IMR-90 (cell line): ENCODE results near the gene MRPL20. TPM values are rescaled to one million over a fixed set of nuclear protein-coding genes. Genes with fewer than 3 reads are reported as not detected.

Source experiments
- ATAC-seq: fragments of 200-7000 bp; cut with Tn5 transposase; 2 replicates; pipeline ENCODE4 v1.9.1; 2020; ENCODE audit warnings: low read depth, mild to moderate bottlenecking, moderate library complexity
- BruUV-seq: library from RNA; stranded (reverse); fragments of 400-500 nt; replicated peaks from 2 replicates; lab custom pipeline; 2021; lab: Mats Ljungman, UMichigan
- CTCF ChIA-PET: fragments of 300-600 bp; formaldehyde crosslinking; extraction: SDS; loops from one replicate; lab custom pipeline; 2021; ENCODE audit warnings: antibody characterized with exemption; lab: Yijun Ruan, JAX
- POLR2A ChIA-PET: fragments of 300-600 bp; sonication (Branson Sonifier 250); formaldehyde crosslinking; loops from one replicate; lab custom pipeline; 2022; ENCODE audit warnings: antibody characterized with exemption; ENCODE audit not compliant: unreplicated experiment; lab: Charles Lee
- DNase-seq: peaks from one replicate; pipeline ENCODE4 v3.0.0; 2013
- H2AFZ ChIP-seq: replicated peaks from 2 replicates; pipeline ENCODE3; 2013; ENCODE audit warnings: low read length, mild to moderate bottlenecking; ENCODE audit not compliant: poor library complexity
- H2AK5ac ChIP-seq: 2 replicates; pipeline ENCODE4 v1.6.1; 2013; ENCODE audit warnings: low read depth, low read length, inconsistent platforms
- H2AK9ac ChIP-seq: replicated peaks from 2 replicates; pipeline ENCODE3; 2013; ENCODE audit warnings: mild to moderate bottlenecking, low read depth, low read length, moderate library complexity; ENCODE audit not compliant: poor library complexity
- H2BK120ac ChIP-seq: 2 replicates; pipeline ENCODE4 v1.6.1; 2013; ENCODE audit warnings: low read depth, low read length, inconsistent platforms
- H2BK15ac ChIP-seq: 3 replicates; pipeline ENCODE4 v1.6.1; 2013; ENCODE audit warnings: low read depth, low read length, inconsistent platforms
- H2BK20ac ChIP-seq: 2 replicates; pipeline ENCODE4 v1.6.1; 2013; ENCODE audit warnings: low read depth, mild to moderate bottlenecking, inconsistent platforms, low read length, moderate library complexity
- H2BK5ac ChIP-seq: 2 replicates; pipeline ENCODE4 v1.6.1; 2013; ENCODE audit warnings: mild to moderate bottlenecking, low read depth, low read length, inconsistent platforms; ENCODE audit not compliant: poor library complexity, severe bottlenecking
- H3K14ac ChIP-seq: replicated peaks from 2 replicates; pipeline ENCODE4 v1.6.1; 2013; ENCODE audit warnings: low read depth, low read length, inconsistent platforms
- H3K18ac ChIP-seq: 2 replicates; pipeline ENCODE4 v1.6.1; 2013; ENCODE audit warnings: low read depth, low read length, control low read depth
- H3K23ac ChIP-seq: 2 replicates; pipeline ENCODE4 v1.6.1; 2013; ENCODE audit warnings: low read depth, low read length, inconsistent platforms
- H3K27ac ChIP-seq: 2 replicates; pipeline ENCODE4 v1.5.1; 2013; ENCODE audit warnings: mild to moderate bottlenecking, control low read depth, low read length; ENCODE audit not compliant: insufficient read depth
- H3K27me3 ChIP-seq: 2 replicates; pipeline ENCODE4 v1.6.1; 2013; ENCODE audit warnings: low read length; ENCODE audit not compliant: control insufficient read depth, insufficient read depth
- H3K36me3 ChIP-seq: 2 replicates; pipeline ENCODE4 v1.6.1; 2013; ENCODE audit warnings: low read length, mixed read lengths; ENCODE audit not compliant: control insufficient read depth, insufficient read depth
- H3K4ac ChIP-seq: 2 replicates; pipeline ENCODE4 v1.6.1; 2013; ENCODE audit warnings: low read depth, low read length, inconsistent platforms
- H3K4me1 ChIP-seq: 2 replicates; pipeline ENCODE4 v1.6.1; 2013; ENCODE audit warnings: low read length, mixed read lengths; ENCODE audit not compliant: control insufficient read depth, insufficient read depth
- H3K4me2 ChIP-seq: 2 replicates; pipeline ENCODE4 v1.6.1; 2013; ENCODE audit warnings: low read depth, mild to moderate bottlenecking, control low read depth, low read length, moderate library complexity
- H3K4me3 ChIP-seq: 2 replicates; pipeline ENCODE4 v1.5.1; 2013; ENCODE audit warnings: low read depth, mild to moderate bottlenecking, control low read depth, low read length, moderate library complexity; ENCODE audit not compliant: insufficient read depth
- H3K56ac ChIP-seq: 2 replicates; pipeline ENCODE4 v1.6.1; 2013; ENCODE audit warnings: low read length, inconsistent platforms; ENCODE audit not compliant: insufficient read depth; ENCODE audit errors: extremely low read depth
- H3K79me1 ChIP-seq, 2 experiments: 2 replicates each; pipeline ENCODE4 v1.6.1; 2013; ENCODE audit warnings: low read length in 2 of 2, inconsistent platforms in 1 of 2, low read depth in 1 of 2
- H3K9ac ChIP-seq: 2 replicates; pipeline ENCODE4 v1.6.1; 2013; ENCODE audit warnings: low read depth, low read length, control low read depth
- H3K9me1 ChIP-seq: 2 replicates; pipeline ENCODE4 v1.6.1; 2013; ENCODE audit warnings: low read length, inconsistent platforms; ENCODE audit not compliant: insufficient read depth
- H3K9me3 ChIP-seq: 2 replicates; pipeline ENCODE4 v1.6.1; 2013; ENCODE audit warnings: low read length; ENCODE audit not compliant: control insufficient read depth, insufficient read depth
- H4K20me1 ChIP-seq: 2 replicates; pipeline ENCODE4 v1.6.1; 2013; ENCODE audit warnings: low read length, inconsistent platforms; ENCODE audit not compliant: insufficient read depth
- H4K5ac ChIP-seq: 2 replicates; pipeline ENCODE4 v1.6.1; 2013; ENCODE audit warnings: mild to moderate bottlenecking, low read depth, low read length, control low read depth
- H4K8ac ChIP-seq, 2 experiments: 2 replicates each; pipeline ENCODE4 v1.6.1; 2013; ENCODE audit warnings: low read depth in 2 of 2, low read length in 2 of 2, control low read depth in 1 of 2, inconsistent platforms in 1 of 2
- H4K91ac ChIP-seq: 2 replicates; pipeline ENCODE4 v1.6.1; 2013; ENCODE audit warnings: low read depth, low read length, inconsistent platforms; ENCODE audit not compliant: insufficient read depth
- BHLHE40 ChIP-seq: fragments of 150-350 bp; IDR thresholded peaks from 2 replicates; pipeline ENCODE4 v1.6.1; 2016; ENCODE audit warnings: mild to moderate bottlenecking, low read depth, low read length
- CEBPB ChIP-seq: IDR thresholded peaks from 2 replicates; pipeline ENCODE4 v1.6.1; 2012; ENCODE audit warnings: low read depth, low read length, improper control_type of control experiment
- CHD1 ChIP-seq: IDR thresholded peaks from 2 replicates; pipeline ENCODE4 v1.6.1; 2012; ENCODE audit warnings: low read depth, low read length, improper control_type of control experiment
- FOS ChIP-seq: fragments of 150-350 bp; IDR thresholded peaks from 2 replicates; pipeline ENCODE4 v1.6.1; 2016; ENCODE audit warnings: low read depth, low read length
- MXI1 ChIP-seq: IDR thresholded peaks from 2 replicates; pipeline ENCODE4 v1.6.1; 2012; ENCODE audit warnings: low read depth, mild to moderate bottlenecking, low read length, moderate library complexity, borderline replicate concordance
- RFX5 ChIP-seq: IDR thresholded peaks from 2 replicates; pipeline ENCODE4 v1.8.0; 2012; ENCODE audit warnings: low read depth, mild to moderate bottlenecking, low read length, moderate library complexity
- SMC3 ChIP-seq: fragments of 150-350 bp; IDR thresholded peaks from 2 replicates; pipeline ENCODE4 v1.6.1; 2016; ENCODE audit warnings: low read depth, mild to moderate bottlenecking, antibody characterized with exemption, low read length, moderate library complexity
- WGBS, 2 experiments: methylation state at CpG; one replicate each; pipeline versions ENCODE4 v1.1.5 to v1.1.7; 2013; ENCODE audit warnings: missing lambda C conversion rate in 2 of 2; ENCODE audit not compliant: insufficient read length in 1 of 2; ENCODE audit errors: extremely low coverage in 2 of 2; 5-methylcytosine and 5-hydroxymethylcytosine counted together
- dilution Hi-C: fragments of 300-500 bp; cut with HindIII; formaldehyde crosslinking; loops from one replicate; pipeline ENCODE4 v1.14.3; 2018; ENCODE audit warnings: low sequenced_read_pairs; ENCODE audit not compliant: unreplicated experiment
- in situ Hi-C: fragments of 300-500 bp; cut with MboI; formaldehyde crosslinking; loops from 3 replicates; pipeline ENCODE4 v1.14.3; 2019; ENCODE audit warnings: low sequenced_read_pairs, inconsistent platforms, mixed read lengths
- intact Hi-C: fragments of 100-400 bp; cut with micrococcal nuclease; formaldehyde crosslinking; loops from 2 replicates; pipeline ENCODE4 v1.10.0; 2022
- polyA plus RNA-seq, 3 experiments: library from polyadenylated mRNA; depleted of rRNA; stranded (reverse); fragments of >200 nt; gene quantifications; 2 replicates each; pipeline ENCODE4 v1.2.3, GENCODE V29; 2012; ENCODE audit warnings: low replicate concordance in 1 of 3
- total RNA-seq: library from RNA; depleted of rRNA; stranded (reverse); fragments of >200 nt; gene quantifications from 2 replicates; pipeline ENCODE4 v1.2.3, GENCODE V29; 2012
- TF ChIP-seq, protein P1 (sequence below): fragments of 150-350 bp; IDR thresholded peaks from 2 replicates; pipeline ENCODE4 v1.6.1; 2017; ENCODE audit warnings: mild to moderate bottlenecking, antibody characterized with exemption, low read length, low read depth
- TF ChIP-seq, protein P2 (sequence below): conservative IDR thresholded peaks from 2 replicates; pipeline ENCODE4 v1.5.1; 2012; ENCODE audit warnings: mild to moderate bottlenecking, low read depth, low read length, improper control_type of control experiment

Gene MRPL20
- total and polyA plus RNA-seq, 2 of the 4 experiments (the other 2 are of a cell fraction): 141 to 157 TPM

DNA sequence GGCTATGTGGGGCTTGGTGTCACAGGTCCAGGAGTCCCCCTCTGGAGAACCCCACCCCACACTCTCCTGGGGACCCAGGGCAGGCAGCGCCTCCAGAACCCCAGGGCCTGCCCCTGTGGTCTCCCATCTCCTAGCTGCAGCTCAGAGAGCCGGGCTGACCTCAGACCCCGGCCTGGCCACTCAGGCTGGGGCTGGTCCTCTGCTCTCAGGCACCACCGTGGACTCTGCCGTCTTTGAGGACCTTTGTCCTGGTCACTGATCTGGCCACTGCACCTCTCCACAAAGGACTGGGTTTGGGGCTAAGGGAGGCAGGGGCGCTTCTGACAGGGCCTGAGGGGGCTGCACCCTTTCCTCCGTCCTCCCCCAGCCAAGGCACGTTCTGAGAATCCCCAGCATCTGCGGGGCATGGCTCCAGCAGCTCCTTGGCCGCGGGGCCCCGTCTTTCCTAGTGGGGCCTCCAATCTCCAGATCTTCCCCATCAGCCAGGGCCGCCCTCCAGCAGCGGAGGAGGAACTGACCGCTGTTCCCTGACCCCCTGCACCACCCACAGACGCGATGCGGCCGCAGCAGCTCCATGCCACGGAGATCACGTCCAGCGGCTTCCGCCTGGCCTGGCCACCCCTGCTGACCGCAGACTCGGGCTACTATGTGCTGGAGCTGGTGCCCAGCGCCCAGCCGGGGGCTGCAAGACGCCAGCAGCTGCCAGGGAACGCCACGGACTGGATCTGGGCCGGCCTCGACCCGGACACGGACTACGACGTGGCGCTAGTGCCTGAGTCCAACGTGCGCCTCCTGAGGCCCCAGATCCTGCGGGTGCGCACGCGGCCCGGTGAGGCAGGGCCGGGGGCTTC, 31.7 kb upstream of the MRPL20 start:
- no peak overlapping the region for H3K23ac ChIP-seq
- no peak overlapping the region for H3K9ac ChIP-seq
- no peak overlapping the region for H3K4ac ChIP-seq
- no peak overlapping the region for H2BK5ac ChIP-seq
- BruUV-seq: no TSS peak
- no peak overlapping the region for H3K56ac ChIP-seq
- H3K4me1 ChIP-seq: peaks cover 7% of the 10 kb centered on the region; the same call in 1 of the 2 replicates
- no peak overlapping the region for H4K5ac ChIP-seq
- no peak overlapping the region for H2AK5ac ChIP-seq
- CTCF ChIA-PET: no interaction called here
- dilution Hi-C loops: no loop called here
- H4K20me1 ChIP-seq: no peaks in the 10 kb centered on the region
- H2AFZ ChIP-seq: no peak overlapping the region
- H3K4me2 ChIP-seq: no peak overlapping the region
- no peak overlapping the region for H2BK15ac ChIP-seq
- H2BK20ac ChIP-seq: no peak overlapping the region
- H3K9me3 ChIP-seq: no peaks in the 10 kb centered on the region
- H2AK9ac ChIP-seq: no peak overlapping the region
- H3K4me3 ChIP-seq: no peak overlapping the region
- no peak overlapping the region for H3K27ac ChIP-seq
- in situ Hi-C loops: no loop called here
- POLR2A ChIA-PET: no interaction called here
- no peaks in the 10 kb centered on the region; the same call in 1 of the 2 replicates for H3K27me3 ChIP-seq
- ATAC-seq (no peak), DNase-seq (no peak)
- no peak overlapping the region for H3K18ac ChIP-seq
- TF ChIP-seq CHD1: no peak
- TF ChIP-seq, protein P1, sequence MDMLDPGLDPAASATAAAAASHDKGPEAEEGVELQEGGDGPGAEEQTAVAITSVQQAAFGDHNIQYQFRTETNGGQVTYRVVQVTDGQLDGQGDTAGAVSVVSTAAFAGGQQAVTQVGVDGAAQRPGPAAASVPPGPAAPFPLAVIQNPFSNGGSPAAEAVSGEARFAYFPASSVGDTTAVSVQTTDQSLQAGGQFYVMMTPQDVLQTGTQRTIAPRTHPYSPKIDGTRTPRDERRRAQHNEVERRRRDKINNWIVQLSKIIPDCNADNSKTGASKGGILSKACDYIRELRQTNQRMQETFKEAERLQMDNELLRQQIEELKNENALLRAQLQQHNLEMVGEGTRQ: no peak
- no peak for TF ChIP-seq SMC3
- no peak for TF ChIP-seq FOS
- no peak for TF ChIP-seq CEBPB
- no peak for TF ChIP-seq BHLHE40
- TF ChIP-seq, protein P2, sequence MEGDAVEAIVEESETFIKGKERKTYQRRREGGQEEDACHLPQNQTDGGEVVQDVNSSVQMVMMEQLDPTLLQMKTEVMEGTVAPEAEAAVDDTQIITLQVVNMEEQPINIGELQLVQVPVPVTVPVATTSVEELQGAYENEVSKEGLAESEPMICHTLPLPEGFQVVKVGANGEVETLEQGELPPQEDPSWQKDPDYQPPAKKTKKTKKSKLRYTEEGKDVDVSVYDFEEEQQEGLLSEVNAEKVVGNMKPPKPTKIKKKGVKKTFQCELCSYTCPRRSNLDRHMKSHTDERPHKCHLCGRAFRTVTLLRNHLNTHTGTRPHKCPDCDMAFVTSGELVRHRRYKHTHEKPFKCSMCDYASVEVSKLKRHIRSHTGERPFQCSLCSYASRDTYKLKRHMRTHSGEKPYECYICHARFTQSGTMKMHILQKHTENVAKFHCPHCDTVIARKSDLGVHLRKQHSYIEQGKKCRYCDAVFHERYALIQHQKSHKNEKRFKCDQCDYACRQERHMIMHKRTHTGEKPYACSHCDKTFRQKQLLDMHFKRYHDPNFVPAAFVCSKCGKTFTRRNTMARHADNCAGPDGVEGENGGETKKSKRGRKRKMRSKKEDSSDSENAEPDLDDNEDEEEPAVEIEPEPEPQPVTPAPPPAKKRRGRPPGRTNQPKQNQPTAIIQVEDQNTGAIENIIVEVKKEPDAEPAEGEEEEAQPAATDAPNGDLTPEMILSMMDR: no peak
- TF ChIP-seq MXI1: no peak
- no peak for TF ChIP-seq RFX5
- no peak overlapping the region for H4K91ac ChIP-seq
- WGBS, 2 experiments: 93% methylated on average over 14 of the region's 45 CpGs; no CpG with 5 or more reads in 1 of the 2 experiments
- 0 out of 2 replicates have a peak, but pooled peaks cover 7% of the 10 kb centered on the region for H3K9me1 ChIP-seq
- H3K14ac ChIP-seq: no peak overlapping the region
- 0 out of 4 replicates have a peak, but pooled peaks cover 0 to 3% of the 10 kb centered on the region in 2 experiments for H3K79me1 ChIP-seq
- intact Hi-C loops: no loop called here
- H4K8ac ChIP-seq: no peak overlapping the region
- no peaks in the 10 kb centered on the region for H3K36me3 ChIP-seq
- no peak overlapping the region for H2BK120ac ChIP-seq
